ENCODE results near the gene TRIM33.

Gene TRIM33

DNA sequence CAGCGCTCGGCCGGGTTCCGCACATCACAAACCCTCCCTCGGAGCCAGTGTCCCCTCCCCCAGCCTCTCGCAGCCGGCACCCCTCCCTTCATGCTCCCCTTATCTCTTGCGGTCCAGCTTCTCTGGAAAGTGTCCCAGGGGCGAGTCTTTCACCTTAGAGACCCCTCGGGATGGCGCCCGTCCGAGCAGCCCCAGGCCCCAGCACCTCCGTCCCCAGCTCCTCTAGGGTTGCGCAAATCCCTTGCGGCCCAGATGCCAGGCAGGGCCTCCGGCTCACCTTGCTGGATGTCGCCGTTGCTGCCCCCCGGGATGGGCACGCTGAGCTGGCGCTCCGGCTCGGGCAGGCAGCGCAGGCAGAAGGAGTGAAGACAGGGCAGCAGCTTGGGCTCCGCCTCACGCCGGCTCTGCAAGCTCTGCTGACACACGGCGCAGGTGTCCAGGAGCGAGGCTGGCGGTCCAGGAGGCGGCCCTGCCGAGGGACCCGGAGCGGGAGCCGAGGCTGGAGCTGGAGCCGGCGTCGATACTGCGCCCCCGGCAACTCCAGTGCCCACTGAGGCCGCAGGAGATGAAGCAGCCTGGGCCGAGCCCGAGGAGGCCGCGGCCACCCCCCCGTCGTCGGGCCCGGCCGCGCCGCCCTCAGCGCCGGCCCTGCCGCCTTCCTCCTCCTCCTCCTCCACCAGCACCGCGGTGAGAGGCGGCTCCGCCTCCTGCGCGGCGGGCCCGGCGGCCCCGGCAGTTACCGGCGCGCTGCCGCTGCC is 550 bp downstream of the TRIM33 start:
- Mint-ChIP-seq H3K27ac (peak overlapping the region; percentile 52 to 97 (median 92)), H3K36me3 (ENCODE audit: low read depth) (peaks cover 13% of the 10 kb centered on the region), H3K27me3 (ENCODE audit: low read depth) (peaks cover 14% of the 10 kb centered on the region), H3K9me3 (no peaks in the 10 kb centered on the region), H3K4me1 (peaks cover 39% of the 10 kb centered on the region), H3K4me3 (peak overlapping the region; percentile 93 to 97 (median 95))
- TF ChIP-seq, protein P1, sequence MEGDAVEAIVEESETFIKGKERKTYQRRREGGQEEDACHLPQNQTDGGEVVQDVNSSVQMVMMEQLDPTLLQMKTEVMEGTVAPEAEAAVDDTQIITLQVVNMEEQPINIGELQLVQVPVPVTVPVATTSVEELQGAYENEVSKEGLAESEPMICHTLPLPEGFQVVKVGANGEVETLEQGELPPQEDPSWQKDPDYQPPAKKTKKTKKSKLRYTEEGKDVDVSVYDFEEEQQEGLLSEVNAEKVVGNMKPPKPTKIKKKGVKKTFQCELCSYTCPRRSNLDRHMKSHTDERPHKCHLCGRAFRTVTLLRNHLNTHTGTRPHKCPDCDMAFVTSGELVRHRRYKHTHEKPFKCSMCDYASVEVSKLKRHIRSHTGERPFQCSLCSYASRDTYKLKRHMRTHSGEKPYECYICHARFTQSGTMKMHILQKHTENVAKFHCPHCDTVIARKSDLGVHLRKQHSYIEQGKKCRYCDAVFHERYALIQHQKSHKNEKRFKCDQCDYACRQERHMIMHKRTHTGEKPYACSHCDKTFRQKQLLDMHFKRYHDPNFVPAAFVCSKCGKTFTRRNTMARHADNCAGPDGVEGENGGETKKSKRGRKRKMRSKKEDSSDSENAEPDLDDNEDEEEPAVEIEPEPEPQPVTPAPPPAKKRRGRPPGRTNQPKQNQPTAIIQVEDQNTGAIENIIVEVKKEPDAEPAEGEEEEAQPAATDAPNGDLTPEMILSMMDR (IDR thresholded peaks at IDR 0.05; ENCODE audit: unreplicated experiment in 3 of 3): no peak

GRCh38 chr1:114509596-114510273 is 1.3 kb downstream of the TRIM33 start:
- Mint-ChIP-seq H3K36me3 (ENCODE audit: low read depth) (peaks cover 18% of the 10 kb centered on the region), H3K4me1 (peaks cover 43% of the 10 kb centered on the region), H3K27ac (peak overlapping the region; percentile 52 to 92 (median 87)), H3K9me3 (no peaks in the 10 kb centered on the region), H3K4me3 (peak overlapping the region; percentile 88 to 91 (median 90)), H3K27me3 (ENCODE audit: low read depth) (peaks cover 10% of the 10 kb centered on the region)
- TF ChIP-seq, protein P1 (IDR thresholded peaks at IDR 0.05; ENCODE audit: unreplicated experiment in 3 of 3): no peak

DNA sequence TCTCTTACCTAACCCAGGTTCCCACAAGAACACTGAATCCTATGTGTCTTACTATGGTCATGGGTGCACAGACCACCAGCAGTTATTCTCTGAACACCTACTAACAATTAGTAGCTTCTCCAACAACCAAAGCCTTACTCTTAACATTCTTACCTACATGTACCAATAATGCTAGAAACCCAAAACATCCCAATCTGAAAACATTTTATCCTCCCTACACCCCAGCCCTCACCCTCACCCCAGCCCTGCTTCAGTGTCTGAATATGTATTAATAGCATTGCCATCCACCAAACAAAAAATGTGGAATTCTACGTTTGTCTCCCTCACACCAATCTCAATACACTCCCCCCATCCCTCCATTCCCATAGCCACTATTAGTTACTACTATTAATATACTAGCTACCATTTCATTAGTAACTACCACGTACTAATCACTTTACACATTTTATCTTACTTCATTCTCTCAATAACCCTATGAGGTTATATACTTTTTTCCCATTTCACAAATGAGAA is 2.6 kb downstream of the TRIM33 start:
- H3K27me3 Mint-ChIP-seq (ENCODE audit: low read depth): peaks cover 4% of the 10 kb centered on the region
- H3K4me3 Mint-ChIP-seq: peak overlapping the region; percentile 88 to 91 (median 90)
- peaks cover 43% of the 10 kb centered on the region for H3K4me1 Mint-ChIP-seq

GRCh38 chr1:114507513-114507912 is 3.5 kb downstream of the TRIM33 start:
- H3K4me1 Mint-ChIP-seq: peaks cover 43% of the 10 kb centered on the region
- H3K4me3 Mint-ChIP-seq: peak overlapping the region; percentile 41 to 88 (median 59)
- no peak overlapping the region for H3K27ac Mint-ChIP-seq
- peaks cover 18% of the 10 kb centered on the region for H3K36me3 Mint-ChIP-seq (ENCODE audit: low read depth)
- H3K9me3 Mint-ChIP-seq: no peaks in the 10 kb centered on the region
- no peaks in the 10 kb centered on the region for H3K27me3 Mint-ChIP-seq (ENCODE audit: low read depth)
- TF ChIP-seq, protein P1 (IDR thresholded peaks at IDR 0.05; ENCODE audit: unreplicated experiment in 3 of 3): no peak

More for the DNA sequence above, 2.6 kb downstream of the TRIM33 start:
- Mint-ChIP-seq H3K27ac (peak overlapping the region in 2 of 3 experiments; percentile 29 to 49), H3K9me3 (no peaks in the 10 kb centered on the region), H3K36me3 (ENCODE audit: low read depth) (peaks cover 18% of the 10 kb centered on the region)
- TF ChIP-seq, protein P1 (IDR thresholded peaks at IDR 0.05; ENCODE audit: unreplicated experiment in 3 of 3): no peak

DNA sequence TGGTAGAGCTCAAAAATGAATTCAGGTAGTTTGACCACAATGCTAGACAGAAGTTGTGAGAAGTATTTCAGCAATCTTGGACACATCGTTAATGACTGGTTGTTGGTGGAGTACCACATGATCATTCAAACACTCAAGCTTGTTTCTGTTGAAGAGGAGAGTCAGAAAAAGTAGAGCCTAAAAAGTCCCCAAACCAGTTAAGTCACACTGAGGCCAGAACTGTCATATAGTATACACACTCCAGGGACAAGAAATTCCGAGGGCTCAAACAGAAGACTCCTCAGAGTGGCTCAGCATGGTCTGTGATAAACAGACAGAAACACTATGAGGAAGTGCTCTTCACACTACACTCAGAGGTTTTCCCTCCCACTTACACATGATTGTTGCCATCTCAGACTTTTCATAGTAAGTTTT is 5.8 kb downstream of the TRIM33 start:
- Mint-ChIP-seq H3K4me3 (no peak overlapping the region), H3K27me3 (ENCODE audit: low read depth) (no peaks in the 10 kb centered on the region), H3K9me3 (no peaks in the 10 kb centered on the region), H3K36me3 (ENCODE audit: low read depth) (peaks cover 29% of the 10 kb centered on the region), H3K4me1 (peaks cover 37% of the 10 kb centered on the region), H3K27ac (no peak overlapping the region)
- TF ChIP-seq, protein P1 (IDR thresholded peaks at IDR 0.05; ENCODE audit: unreplicated experiment in 3 of 3): no peak
